H54 (cell line): Measurements from ENCODE around the gene NME3.

ENCODE experiments used
- DNase-seq: peaks from one replicate; pipeline ENCODE4 v3.0.0; 2011; ENCODE audit warnings: low spot score, mixed read lengths; ENCODE audit not compliant: insufficient read length
- FAIRE-seq: peaks from 3 replicates; lab custom pipeline; 2011; peaks lifted over from hg19 to GRCh38; lab: Jason Lieb, UNC
- POLR2A ChIP-seq: IDR thresholded peaks from 2 replicates; pipeline ENCODE4 v1.6.1; 2011; ENCODE audit warnings: low read depth, mild to moderate bottlenecking, low read length

Gene NME3

GRCh38 chr16:1789643-1790045 is 18.3 kb upstream of the NME3 start:
- DNase-seq (no peak), FAIRE-seq (no peak)
- TF ChIP-seq POLR2A, result no peak

GRCh38 chr16:1788708-1789100 is 17.4 kb upstream of the NME3 start:
- TF ChIP-seq POLR2A, result no peak
- DNase-seq, result no peak
- no peak for FAIRE-seq

GRCh38 chr16:1788095-1788707 is 16.9 kb upstream of the NME3 start:
- no peak for TF ChIP-seq POLR2A
- DNase-seq, result no peak
- no peak for FAIRE-seq

- no peak for FAIRE-seq
- no peak for TF ChIP-seq POLR2A
- no peak for DNase-seq
Measured at GRCh38 chr16:1787322-1788094, 16.2 kb upstream of the NME3 start.

GRCh38 chr16:1787056-1787321 is 15.6 kb upstream of the NME3 start:
- FAIRE-seq (no peak), DNase-seq (no peak)
- TF ChIP-seq POLR2A, result no peak

- no peak for TF ChIP-seq POLR2A
- DNase-seq (no peak), FAIRE-seq (no peak)
Measured at GRCh38 chr16:1786242-1787055, 15.1 kb upstream of the NME3 start.

GRCh38 chr16:1785846-1786170 is 14.5 kb upstream of the NME3 start:
- DNase-seq (no peak), FAIRE-seq (no peak)
- no peak for TF ChIP-seq POLR2A

GRCh38 chr16:1784977-1785845 is 13.9 kb upstream of the NME3 start:
- no peak for TF ChIP-seq POLR2A
- FAIRE-seq (no peak), DNase-seq (no peak)

GRCh38 chr16:1782408-1783264 is 11.3 kb upstream of the NME3 start, which contains the start of the genes NUBP2 and SPSB3:
NUBP2 (plus strand) TSS chr16:1782960; CDS start chr16:1783021, 61 bp downstream.
SPSB3 (minus strand) TSS chr16:1782571; CDS start chr16:1781483, 1,088 bp downstream.
- peak; percentile 78 for TF ChIP-seq POLR2A

GRCh38 chr16:1781758-1782407 is 10.5 kb upstream of the NME3 start:
- FAIRE-seq (no peak), DNase-seq (peak; percentile 51)

More at GRCh38 chr16:1782408-1783264, 11.3 kb upstream of the NME3 start, which contains the start of the genes NUBP2 and SPSB3:
- FAIRE-seq, result peak; percentile 97
- DNase-seq, result peak; percentile 100

GRCh38 chr16:1781254-1781653 is 9.9 kb upstream of the NME3 start:
- FAIRE-seq (no peak), DNase-seq (no peak)
- no peak for TF ChIP-seq POLR2A

More at GRCh38 chr16:1781758-1782407, 10.5 kb upstream of the NME3 start:
- TF ChIP-seq POLR2A, result no peak

- no peak for FAIRE-seq
- TF ChIP-seq POLR2A, result no peak
- no peak for DNase-seq
Measured at GRCh38 chr16:1780677-1781072, 9.3 kb upstream of the NME3 start.
